GM21786 (cell line): Measurements from ENCODE around the gene IMPACT.

Experiments used
- ATAC-seq: cut with Tn5 transposase; IDR thresholded peaks from one replicate; pipeline ENCODE4 v1.9.1; 2021; ENCODE audit not compliant: unreplicated experiment

IMPACT gene

DNA sequence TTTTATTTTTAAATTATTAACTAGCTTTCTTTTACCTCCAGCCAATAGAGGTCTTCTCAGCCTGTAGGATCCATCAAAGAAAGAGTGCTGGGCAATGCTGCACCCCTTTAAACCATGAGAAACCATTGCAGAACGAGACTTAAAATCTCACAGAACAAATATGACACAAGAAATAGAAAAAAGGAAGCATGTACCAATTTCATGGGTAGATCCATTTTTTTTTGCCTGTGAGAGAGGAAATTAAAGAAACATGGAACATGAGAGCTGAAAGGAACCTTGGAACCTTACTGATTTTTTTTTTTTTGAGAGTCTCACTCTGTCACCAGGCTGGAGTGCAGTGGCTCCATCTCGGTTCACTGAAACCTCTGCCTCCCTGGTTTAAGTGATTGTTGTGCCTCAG lies 47.9 kb downstream of the IMPACT start:
- ATAC-seq = no peak

DNA sequence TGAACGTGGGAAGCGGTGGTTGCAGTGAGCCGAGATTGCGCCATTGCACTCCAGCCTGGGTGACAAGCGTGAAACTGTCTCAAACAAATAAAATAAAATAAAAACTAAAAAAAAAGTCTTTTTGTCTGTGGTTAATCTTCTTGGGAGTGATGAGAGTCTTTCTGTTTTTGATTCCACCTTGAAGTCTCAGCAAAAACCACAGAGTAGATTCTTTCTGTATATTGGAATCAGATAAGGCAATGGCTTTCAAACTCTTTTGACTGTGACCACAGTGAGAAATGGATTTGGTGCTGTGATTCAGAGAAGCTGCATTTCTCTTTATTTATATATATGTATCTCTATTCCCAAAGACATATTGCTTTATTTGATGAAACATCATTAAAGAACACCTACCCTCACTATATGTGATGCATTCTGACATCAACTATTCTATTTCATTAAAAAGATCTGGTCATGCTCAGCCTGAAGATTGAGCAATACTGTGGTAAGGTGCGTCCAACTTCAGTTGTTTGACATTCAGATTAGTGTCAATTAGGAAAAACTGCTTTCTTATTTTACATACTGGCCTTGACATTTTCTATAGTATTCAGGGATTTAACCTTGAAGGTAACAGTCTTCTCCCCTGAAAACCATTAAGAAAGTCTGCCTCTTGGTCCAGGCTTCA lies 49.6 kb downstream of the IMPACT start:
- ATAC-seq = no peak

DNA sequence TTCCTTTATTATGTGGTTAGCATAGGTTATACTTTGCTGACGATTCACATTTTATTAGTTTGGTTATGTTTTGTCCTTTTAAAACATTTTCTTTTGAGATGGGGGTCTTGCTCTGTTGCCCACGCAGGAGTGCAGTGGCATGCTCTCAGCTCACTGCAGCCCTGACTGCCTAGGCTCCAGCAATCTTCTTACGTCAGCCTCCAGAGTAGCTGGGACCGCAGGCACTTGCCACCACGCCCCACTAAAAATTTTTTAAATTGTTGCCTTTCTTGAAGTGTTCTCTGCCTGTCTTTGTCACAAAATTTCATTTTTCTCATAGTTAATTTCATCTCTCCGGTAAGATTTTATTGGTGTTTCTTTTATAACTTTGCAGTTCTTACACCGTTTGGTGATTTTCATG lies 52.9 kb downstream of the IMPACT start:
- no peak for ATAC-seq

DNA sequence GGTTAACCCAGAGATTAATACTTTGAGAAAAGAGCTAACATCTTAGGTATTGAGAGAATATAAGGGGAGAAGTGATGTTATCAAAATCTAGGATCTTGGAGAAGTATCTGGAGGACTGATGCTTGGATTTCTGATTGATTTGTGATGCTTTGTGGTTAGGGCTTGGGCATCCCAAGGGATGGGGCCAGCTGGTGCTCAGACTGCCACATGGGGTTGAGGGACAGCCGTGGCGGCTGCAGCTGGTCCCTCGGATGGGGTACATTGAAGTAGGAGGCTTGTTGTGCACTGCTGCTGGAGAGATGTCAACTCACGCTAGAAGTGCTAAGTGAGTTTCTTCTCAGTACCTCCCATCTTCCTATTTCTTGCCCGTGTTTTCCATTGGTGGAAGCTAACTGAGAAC lies 56.4 kb downstream of the IMPACT start:
- no peak for ATAC-seq

DNA sequence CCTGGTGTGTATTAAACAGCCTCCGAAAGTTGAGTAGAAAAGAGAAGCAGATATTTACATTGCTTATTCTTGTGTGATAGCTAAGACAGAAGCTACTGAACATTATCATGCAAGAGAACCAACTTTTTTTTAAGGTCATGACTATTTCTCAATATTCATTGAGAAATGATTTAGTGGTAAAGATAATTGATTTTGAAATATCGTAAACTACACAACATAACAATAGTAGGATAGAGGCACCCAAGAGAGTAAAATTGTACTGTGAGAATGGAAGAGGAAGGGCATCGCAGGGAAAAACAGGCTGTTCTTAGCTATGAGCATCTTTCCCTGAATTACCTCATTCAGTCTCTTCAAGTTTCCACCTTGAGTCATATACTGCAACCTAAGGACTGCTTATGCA lies 59.2 kb downstream of the IMPACT start:
- no peak for ATAC-seq

DNA sequence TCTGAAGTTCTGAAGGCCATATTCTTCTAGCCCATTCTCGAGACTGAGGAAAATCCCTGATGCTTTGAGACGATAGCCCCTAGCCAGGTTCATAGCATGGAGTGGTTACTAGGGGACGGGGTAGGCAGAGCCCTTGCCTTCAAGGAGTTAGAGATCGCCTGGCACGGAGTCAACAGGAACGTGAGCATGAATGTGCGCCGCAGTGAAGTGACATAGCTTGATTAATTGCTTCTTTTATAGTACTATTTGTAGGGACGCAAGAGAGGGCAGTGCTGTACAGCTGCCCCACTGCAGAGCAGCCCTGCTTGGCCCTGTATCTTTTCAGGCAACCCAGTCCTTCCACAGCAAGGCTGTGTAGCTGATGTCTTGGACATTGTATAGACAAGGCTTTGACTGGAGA lies 60.2 kb downstream of the IMPACT start:
- ATAC-seq = no peak

DNA sequence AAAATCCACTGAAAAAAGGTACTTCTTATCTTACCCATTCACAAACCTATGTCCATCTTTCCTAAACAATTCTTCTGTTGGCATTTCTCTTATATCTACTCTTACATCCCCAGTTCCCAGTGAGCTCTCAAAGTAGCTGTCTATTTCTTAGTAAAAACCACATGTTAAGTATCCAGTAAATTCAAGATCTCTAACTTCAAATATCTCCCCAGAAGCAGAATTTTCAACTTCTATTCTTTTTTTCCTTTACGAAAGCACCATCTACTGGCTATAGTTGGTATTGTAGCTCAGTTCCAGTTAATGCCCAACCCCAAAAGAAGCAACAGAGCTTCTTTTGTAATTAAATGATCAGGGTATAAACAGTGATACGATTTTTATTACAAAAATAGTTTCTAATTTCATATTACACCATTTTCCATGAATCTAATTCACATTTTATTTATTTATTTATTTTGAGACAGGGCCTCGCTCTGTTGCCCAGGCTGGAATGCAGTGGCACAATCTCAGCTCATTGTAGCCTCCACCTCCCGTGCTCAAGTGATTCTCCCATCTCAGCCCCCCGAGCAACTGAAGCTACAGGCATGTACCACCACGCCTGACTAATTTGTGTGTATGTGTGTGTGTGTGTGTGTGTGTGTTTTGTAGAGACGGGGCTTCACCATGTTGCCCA lies 62.5 kb downstream of the IMPACT start:
- no peak for ATAC-seq

DNA sequence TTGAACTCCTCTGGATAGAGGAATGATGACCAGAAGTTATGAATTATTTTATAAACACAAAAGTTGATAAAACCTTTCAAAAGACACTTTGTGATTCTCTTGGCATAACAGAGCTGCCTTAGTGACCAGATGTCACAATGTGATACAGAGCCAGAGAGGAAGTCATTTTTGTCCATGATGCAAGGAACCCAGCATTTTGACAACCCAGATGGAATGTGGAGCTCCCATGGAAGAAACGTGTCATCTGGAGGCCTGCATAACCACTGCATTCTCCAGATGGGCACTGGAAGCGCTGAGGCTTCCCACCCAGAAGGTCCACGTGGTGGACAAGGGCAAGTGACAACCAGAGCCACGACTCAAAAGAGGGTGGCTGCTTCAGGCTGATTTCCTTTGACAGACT lies 64.1 kb downstream of the IMPACT start:
- ATAC-seq = no peak

DNA sequence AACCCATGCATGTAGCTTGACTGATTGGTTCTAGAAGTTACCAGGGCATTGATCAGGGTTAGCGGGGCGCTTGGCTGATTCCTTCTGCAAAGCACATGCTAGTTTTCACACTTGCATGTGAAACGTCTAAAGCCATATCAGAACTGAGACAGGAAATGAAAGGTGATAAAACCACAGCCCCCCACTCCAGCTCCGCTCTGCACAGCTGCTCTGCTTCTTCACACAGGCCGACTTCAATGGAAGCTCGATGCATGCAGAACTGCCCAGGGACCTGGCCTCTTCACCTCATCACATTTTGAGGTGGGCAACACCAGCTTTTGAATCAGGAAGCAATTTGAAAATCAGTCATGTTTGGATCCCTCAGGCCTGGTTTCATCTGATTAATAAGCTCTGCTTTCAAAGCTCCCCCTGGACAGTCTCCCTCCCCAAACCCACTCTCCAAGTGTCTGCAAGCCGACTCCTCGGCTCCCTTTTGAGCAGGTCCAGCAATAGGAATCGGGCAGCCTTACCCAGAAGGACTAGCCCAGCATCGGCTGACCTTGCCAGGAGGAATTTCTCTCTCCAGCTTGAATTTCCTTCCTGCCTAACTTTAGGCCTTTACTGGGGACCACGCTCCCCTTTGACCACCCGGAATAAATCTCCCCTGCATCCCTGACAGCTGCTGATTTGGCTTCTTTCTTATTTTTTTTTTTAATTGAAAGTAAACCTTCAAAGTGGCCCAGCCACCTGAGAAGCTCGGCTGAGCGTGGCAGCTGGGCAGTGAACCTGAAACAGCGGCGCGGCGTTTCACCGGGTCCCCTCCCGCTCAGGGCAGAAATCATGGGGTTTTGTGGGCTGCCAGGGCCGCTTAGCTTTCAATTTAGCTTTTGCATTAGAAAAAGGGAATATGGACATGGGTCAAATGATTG lies 65.7 kb downstream of the IMPACT start:
- ATAC-seq = peak; percentile 72

DNA sequence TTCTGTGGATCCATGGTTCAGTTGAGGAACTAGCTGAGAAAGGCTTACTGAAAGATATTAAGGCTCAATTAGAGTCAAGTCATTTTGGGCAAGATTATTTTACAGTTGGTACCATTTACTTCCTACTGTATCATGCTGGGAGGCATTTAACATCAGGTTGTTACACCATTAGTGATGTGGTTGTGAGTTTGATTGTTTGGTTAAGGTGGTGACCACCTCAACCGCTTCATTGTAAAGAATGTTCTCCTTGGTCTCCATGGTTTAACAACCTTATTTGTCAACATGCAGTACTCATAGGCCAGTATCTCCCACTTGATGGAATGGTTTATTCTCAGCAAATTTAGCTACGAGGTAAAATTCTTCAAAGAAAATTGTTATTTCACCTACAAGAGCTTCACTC lies 68.1 kb downstream of the IMPACT start:
- ATAC-seq = no peak

DNA sequence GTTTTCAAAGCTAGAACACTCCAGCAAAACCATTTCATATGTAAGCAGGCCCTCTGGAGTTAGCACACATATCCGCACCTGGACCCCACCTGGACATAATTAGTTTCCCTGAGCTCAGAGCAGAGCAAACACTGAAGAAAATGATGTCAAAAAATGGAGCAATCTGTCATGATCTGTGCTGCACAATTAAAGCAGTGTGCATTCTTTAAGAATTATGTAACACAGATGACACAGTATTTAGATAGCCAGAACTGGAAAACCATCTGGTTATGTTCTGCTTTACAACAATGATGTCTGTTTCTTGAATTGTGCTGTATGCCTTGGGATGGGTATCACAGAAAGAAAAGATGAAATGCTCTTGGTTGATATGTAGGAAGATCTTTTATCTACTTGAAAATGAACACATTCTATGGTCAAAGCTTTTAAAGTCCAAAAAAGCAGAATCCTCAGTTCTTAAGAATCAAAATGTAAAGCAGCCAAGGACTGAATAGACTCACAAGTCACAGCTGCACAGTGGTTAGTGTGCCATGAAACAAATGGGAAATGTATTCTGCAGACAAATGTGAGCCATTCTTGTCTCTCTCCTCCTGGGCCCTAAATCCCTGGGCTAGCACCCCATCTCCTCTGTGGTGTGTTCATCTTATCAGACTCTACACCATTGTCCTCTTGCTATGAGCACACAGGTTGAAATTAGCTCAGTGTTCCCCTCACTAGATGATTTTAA lies 70.7 kb downstream of the IMPACT start:
- no peak for ATAC-seq

DNA sequence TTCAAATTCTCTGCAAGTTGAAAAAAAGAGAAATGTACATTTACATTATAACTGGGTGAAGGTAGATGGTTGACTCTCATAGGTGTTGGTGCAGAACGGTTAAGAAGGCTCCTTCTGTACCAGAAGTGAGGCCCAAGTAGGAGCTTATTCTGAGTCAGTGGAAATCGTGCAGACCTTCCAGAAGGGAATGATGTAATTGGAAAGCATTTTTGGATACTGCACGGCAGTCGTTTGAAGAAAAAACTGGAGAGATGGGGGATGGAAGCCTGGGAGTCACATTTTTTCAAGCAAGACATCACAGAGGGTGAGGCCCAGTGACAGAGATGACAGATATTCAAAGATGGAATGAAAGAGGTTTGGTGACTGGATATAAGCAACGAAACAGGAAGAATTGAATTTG lies 73.3 kb downstream of the IMPACT start:
- no peak for ATAC-seq

DNA sequence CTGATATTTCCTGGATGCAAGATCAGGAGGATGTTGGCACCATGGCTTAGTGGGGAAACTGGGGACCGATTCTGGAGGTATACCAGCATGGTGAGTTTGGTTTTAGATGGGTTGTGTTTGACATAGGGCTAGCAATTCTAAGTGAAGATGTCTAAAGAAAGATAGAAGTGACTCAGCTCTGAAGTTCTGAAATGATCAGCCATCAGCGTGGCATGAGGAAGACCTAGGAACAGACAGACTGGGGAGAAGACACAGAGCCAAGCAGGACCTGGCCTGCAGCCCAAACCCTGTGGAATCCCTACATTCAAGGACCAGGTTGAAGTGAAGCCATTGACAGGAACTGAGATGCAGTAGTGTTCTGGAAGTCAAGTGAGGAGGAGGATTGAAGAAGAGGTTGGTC lies 73.7 kb downstream of the IMPACT start:
- ATAC-seq = no peak

DNA sequence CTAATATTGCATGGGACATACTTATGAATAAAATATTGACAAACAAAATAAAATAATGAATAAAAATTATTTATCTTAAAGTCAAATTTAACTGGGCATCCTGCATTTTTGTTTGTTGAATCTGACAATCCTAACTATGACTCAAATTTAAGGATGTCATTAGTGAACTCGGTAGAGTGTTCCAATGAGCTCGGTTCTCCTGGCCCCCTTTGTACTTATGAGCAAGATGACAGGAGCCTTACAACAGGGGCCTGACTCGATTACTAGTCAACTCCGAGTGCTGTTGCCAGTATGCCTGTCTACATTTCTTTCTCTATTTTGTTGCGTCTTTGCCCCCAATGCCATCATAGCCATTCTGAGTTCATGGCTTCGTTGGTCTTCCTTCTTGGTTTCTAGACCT lies 74.3 kb downstream of the IMPACT start:
- ATAC-seq = no peak

DNA sequence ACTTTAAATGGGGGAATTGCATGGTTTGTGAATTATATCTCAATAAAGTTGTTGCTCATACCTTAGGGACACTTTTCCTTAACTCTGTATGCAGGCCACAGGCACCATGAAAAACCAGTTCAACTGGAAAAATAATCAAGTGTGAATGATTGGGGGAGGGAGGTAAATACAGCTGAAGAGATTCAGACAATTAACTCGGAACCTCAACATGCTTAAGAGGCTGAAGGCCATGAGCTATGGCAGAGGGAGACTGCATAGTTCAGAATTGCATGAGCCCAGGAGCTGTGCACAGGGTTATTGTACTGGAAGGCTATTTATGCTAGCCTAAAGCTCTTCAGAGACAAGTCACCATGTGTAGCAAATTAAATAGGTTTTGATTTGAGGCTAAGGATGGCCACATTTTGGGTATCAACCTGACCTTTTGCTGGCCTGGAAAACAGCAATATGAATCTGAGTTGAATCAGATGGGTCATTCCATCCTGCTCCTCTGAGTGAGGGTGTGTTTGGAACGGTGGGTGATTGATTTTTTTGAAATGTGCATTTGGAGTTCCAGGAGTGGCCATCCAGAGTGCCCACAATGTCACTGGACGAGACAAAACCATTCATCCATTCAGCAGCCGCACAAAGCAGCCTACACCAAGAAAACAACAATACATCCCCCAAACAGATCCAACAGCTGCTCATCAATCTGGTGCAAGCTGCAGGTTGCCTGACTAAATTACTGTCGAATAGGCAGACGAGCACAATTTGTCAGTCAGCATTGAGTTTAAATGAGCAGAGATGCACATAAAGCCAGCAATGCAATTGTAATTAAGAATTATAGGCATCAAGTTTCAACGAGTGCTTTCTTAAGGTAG lies 76.4 kb downstream of the IMPACT start:
- no peak for ATAC-seq
